Skeletal muscle tissue (tissue), 4 donors: ENCODE measurements around the gene CCL26. TPM values are rescaled to one million over a fixed set of nuclear protein-coding genes. Genes with fewer than 3 reads are reported as not detected.
"Not testable (repeated sequence)": the region's sequence is repeated elsewhere in the genome, so short reads cannot be mapped to it uniquely, and the experiment has no call there.

Source experiments
- H3K27ac ChIP-seq: one replicate; pipeline ENCODE4 v1.7.0; 2013; ENCODE audit warnings: mild to moderate bottlenecking, low read depth, low read length, inconsistent platforms
- H3K27me3 ChIP-seq, 3 donors: one replicate each; pipeline ENCODE4 v1.7.0; 2013; ENCODE audit warnings: low read length in 3 of 3; ENCODE audit not compliant: control insufficient read depth in 3 of 3, insufficient read depth in 3 of 3
- H3K36me3 ChIP-seq, 3 donors: one replicate each; pipeline ENCODE4 v1.7.0; 2013; ENCODE audit warnings: low read length in 3 of 3; ENCODE audit not compliant: control insufficient read depth in 3 of 3, insufficient read depth in 3 of 3
- H3K4me1 ChIP-seq, 3 donors: one replicate each; pipeline ENCODE4 v1.7.0; 2013; ENCODE audit warnings: low read length in 3 of 3, mild to moderate bottlenecking in 3 of 3; ENCODE audit not compliant: control insufficient read depth in 3 of 3, insufficient read depth in 3 of 3
- H3K4me3 ChIP-seq, 3 donors: one replicate each; pipeline ENCODE4 v1.7.0; 2013; ENCODE audit warnings: low read length in 3 of 3
- H3K9ac ChIP-seq, 3 donors: one replicate each; pipeline ENCODE4 v1.7.0; 2013; ENCODE audit warnings: low read length in 3 of 3, mild to moderate bottlenecking in 3 of 3, moderate library complexity in 2 of 3, low read depth in 1 of 3
- H3K9me3 ChIP-seq, 3 donors: one replicate each; pipeline ENCODE4 v1.7.0; 2013; ENCODE audit warnings: low read length in 3 of 3; ENCODE audit not compliant: control insufficient read depth in 3 of 3
- total RNA-seq: library from RNA; depleted of rRNA; stranded (reverse); fragments of >200 nt; gene quantifications from one replicate; pipeline ENCODE4 v1.2.3, GENCODE V29; 2014
- donor health status: Osteomylitis.

Gene CCL26
- total RNA-seq, 1 donor from 2014 or later, result not detected

- Histone ChIP-seq H3K27me3 (peaks cover 0 to 2% (median 0%) of the 10 kb centered on the region in 3 donors), H3K9ac (no peak overlapping the region), H3K4me1 (peaks cover 0 to 13% (median 6%) of the 10 kb centered on the region in 3 donors), H3K9me3 (no peaks in the 10 kb centered on the region), H3K27ac (no peak overlapping the region), H3K4me3 (no peak overlapping the region), H3K36me3 (no peaks in the 10 kb centered on the region)
These were observed 23.8 kb upstream of the CCL26 start for GRCh38 chr7:75795831-75796285.

GRCh38 chr7:75793676-75794075 lies 21.7 kb upstream of the CCL26 start:
- no peaks in the 10 kb centered on the region for H3K36me3 ChIP-seq
- no peak overlapping the region for H3K27ac ChIP-seq
- no peaks in the 10 kb centered on the region for H3K9me3 ChIP-seq
- no peak overlapping the region for H3K4me3 ChIP-seq
- H3K9ac ChIP-seq, result no peak overlapping the region
- H3K27me3 ChIP-seq, result no peaks in the 10 kb centered on the region
- peaks cover 0 to 13% (median 6%) of the 10 kb centered on the region in 3 donors for H3K4me1 ChIP-seq

GRCh38 chr7:75792567-75792966 lies 20.6 kb upstream of the CCL26 start:
- H3K36me3 ChIP-seq, H3K27ac ChIP-seq: not testable (repeated sequence)

DNA sequence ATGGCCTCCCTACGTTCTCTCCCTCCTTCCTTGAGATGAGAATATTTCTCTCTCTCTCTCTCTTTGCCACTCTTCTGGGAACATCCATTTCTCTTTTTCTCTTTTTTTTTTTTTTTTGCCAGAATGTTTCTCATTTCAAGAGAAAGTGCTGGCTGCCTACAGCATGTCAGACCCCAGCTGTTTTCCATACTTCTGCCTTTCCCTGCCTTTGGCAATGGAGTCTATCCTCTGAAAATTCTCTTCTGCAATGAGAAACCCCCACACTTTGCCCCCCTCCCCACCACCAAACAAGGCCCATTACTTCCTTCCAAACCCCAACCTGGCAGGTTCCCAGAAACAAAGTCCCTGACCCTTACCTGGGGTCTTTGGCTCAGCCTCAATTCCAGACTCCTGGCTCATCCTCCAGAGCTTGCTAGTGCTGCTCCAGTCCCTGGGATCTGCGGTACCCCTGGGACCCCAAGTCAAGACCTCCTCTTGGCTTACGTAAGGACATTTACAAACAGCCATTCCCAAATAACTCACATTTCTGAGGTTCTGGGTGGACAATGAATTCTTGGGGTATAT lies 17.4 kb upstream of the CCL26 start:
- H3K27ac ChIP-seq, result no peak overlapping the region
- peaks cover 0 to 6% (median 4%) of the 10 kb centered on the region in 3 donors for H3K4me1 ChIP-seq
- H3K27me3 ChIP-seq, result no peaks in the 10 kb centered on the region
- H3K9me3 ChIP-seq, result no peaks in the 10 kb centered on the region
- no peaks in the 10 kb centered on the region for H3K36me3 ChIP-seq
- no peak overlapping the region for H3K4me3 ChIP-seq
- no peak overlapping the region for H3K9ac ChIP-seq

More at GRCh38 chr7:75792567-75792966, 20.6 kb upstream of the CCL26 start:
- peaks cover 0 to 13% (median 6%) of the 10 kb centered on the region in 3 donors for H3K4me1 ChIP-seq
- H3K27me3 ChIP-seq, H3K9ac ChIP-seq, H3K9me3 ChIP-seq, H3K4me3 ChIP-seq: not testable (repeated sequence)

DNA sequence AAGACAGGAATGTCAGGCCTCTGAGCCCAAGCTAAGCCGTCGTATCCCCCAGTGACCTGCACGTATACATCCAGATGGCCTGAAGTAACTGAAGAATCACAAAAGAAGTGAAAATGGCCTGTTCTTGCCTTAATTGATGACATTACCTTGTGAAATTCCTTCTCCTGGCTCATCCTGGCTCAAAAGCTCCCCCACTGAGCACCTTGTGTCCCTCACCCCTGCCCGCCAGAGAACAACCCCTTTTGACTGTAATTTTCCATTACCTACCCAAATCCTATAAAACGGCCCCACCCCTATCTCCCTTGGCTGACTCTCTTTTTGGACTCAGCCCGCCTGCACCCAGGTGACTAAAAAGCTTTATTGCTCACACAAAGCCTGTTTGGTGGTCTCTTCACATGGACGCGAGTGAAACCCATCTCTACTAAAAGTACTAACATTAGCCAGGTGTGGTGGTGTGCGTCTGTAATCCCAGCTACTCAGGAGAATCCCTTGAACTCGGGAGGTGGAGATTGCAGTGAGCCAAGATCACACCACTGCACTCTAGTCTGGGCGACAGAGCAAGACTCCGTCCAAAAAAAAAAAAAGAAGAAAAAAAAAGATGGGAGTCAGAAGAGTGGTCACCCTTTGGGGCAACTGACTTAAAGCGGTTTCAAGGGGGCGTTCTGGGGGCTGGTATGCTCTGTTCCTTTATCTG lies 16.3 kb upstream of the CCL26 start:
- not testable (repeated sequence) for H3K36me3 ChIP-seq, H3K27me3 ChIP-seq, H3K4me1 ChIP-seq, H3K9ac ChIP-seq, H3K9me3 ChIP-seq, H3K4me3 ChIP-seq, H3K27ac ChIP-seq

GRCh38 chr7:75783058-75783457 lies 11.0 kb upstream of the CCL26 start:
- H3K27me3 ChIP-seq, H3K9ac ChIP-seq, H3K4me1 ChIP-seq, H3K4me3 ChIP-seq, H3K9me3 ChIP-seq, H3K36me3 ChIP-seq, H3K27ac ChIP-seq: not testable (repeated sequence)

DNA sequence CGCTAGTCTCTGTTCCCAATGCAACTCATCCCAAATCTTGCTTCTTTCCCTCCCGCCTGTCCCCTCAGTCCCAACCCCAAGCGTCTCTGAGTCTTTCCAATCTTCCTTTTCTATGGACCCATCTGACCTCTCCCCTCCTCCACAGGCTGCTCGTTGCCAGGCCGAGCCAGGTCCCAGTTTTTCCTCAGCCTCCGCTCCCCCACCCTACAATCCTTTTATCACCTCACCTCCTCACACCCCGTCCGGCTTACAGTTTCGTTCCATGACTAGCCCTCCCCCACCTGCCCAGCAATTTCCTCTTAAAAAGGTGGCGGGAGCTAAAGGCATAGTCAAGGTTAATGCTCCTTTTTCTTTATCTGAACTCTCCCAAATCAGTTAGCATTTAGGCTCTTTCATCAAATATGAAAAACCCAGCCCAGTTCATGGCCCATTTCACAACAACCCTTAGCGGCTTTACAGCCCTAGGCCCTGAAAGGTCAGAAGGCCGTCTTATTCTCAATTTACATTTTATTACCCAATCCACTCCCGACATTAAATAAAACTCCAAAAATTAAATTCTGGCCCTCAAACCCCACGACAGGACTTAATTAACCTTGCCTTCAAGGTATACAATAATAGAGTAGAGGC lies 8.7 kb upstream of the CCL26 start:
- not testable (repeated sequence) for H3K4me1 ChIP-seq, H3K27me3 ChIP-seq, H3K9me3 ChIP-seq, H3K4me3 ChIP-seq, H3K9ac ChIP-seq, H3K27ac ChIP-seq, H3K36me3 ChIP-seq

DNA sequence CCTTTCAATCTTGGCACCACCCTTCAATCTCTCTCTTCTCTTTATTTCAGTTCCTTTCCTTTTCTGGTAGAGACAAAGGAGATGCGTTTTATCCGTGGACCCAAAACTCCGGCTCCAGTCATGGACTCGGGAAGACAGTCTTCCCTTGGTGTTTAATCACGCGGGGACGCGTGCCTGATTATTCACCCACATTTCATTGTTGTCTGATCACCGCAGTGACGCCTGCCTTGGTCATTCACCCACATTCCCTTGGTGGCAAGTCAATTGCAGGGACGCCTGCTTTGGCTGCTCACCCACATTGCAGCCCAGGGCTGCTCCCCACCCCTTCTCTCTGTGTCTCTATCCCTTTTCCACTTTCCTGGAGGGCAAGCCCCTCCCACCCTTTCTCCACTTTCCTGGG lies 7.5 kb upstream of the CCL26 start:
- not testable (repeated sequence) for H3K9ac ChIP-seq, H3K36me3 ChIP-seq, H3K4me1 ChIP-seq

DNA sequence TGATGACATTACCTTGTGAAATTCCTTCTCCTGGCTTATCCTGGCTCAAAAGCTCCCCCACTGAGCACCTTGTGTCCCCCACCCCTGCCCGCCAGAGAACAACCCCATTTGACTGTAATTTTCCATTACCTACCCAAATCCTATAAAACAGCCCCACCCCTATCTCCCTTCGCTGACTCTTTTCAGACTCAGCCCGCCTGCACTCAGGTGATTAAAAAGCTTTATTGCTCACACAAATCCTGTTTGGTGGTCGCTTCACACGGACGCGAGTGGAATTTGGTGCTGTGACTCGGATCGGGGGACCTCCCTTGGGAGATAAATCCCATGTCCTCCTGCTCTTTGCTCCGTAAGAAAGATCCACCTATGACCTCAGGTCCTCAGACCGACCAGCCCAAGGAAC lies 7.0 kb upstream of the CCL26 start:
- H3K36me3 ChIP-seq, H3K4me3 ChIP-seq, H3K4me1 ChIP-seq, H3K27me3 ChIP-seq, H3K27ac ChIP-seq, H3K9me3 ChIP-seq, H3K9ac ChIP-seq: not testable (repeated sequence)

More for the DNA sequence above, 7.5 kb upstream of the CCL26 start:
- H3K27me3 ChIP-seq, H3K27ac ChIP-seq, H3K4me3 ChIP-seq, H3K9me3 ChIP-seq: not testable (repeated sequence)

- no peaks in the 10 kb centered on the region for H3K27me3 ChIP-seq
- no peaks in the 10 kb centered on the region for H3K36me3 ChIP-seq
- H3K4me3 ChIP-seq, result no peak overlapping the region
- H3K9ac ChIP-seq, result no peak overlapping the region
- no peaks in the 10 kb centered on the region for H3K9me3 ChIP-seq
- no peak overlapping the region for H3K27ac ChIP-seq
- H3K4me1 ChIP-seq, result no peaks in the 10 kb centered on the region
These were observed 4.4 kb upstream of the CCL26 start for GRCh38 chr7:75776295-75776971.
